HG03103 (cell line): ENCODE measurements around the gene NPC2.

Source experiments
- ATAC-seq: cut with Tn5 transposase; IDR thresholded peaks from one replicate; pipeline ENCODE4 v1.9.1; 2021; ENCODE audit warnings: low read depth; ENCODE audit not compliant: unreplicated experiment

NPC2 gene

GRCh38 chr14:74504412-74504811 lies 11.3 kb upstream of the NPC2 start:
- no peak for ATAC-seq

- no peak for ATAC-seq
Measured at GRCh38 chr14:74503938-74504335, 10.8 kb upstream of the NPC2 start.

- no peak for ATAC-seq
Measured at GRCh38 chr14:74503291-74503937, 10.3 kb upstream of the NPC2 start.

GRCh38 chr14:74502236-74503019 lies 9.3 kb upstream of the NPC2 start:
- ATAC-seq = no peak

- no peak for ATAC-seq
Measured at GRCh38 chr14:74501691-74502090, 8.6 kb upstream of the NPC2 start.

- ATAC-seq = no peak
Measured at GRCh38 chr14:74501135-74501614, 8.1 kb upstream of the NPC2 start.

- ATAC-seq = no peak
Measured at GRCh38 chr14:74500417-74501134, 7.5 kb upstream of the NPC2 start.

- ATAC-seq = no peak
Measured at GRCh38 chr14:74495356-74495755, 2.3 kb upstream of the NPC2 start.

GRCh38 chr14:74493343-74494261 lies 497 bp upstream of the NPC2 start, which contains the start of gene ISCA2:
ISCA2 (plus strand) TSS chr14:74493765; CDS start chr14:74493775, 10 bp downstream.
- peak; percentile 84 for ATAC-seq

GRCh38 chr14:74491956-74492775 lies 939 bp downstream of the NPC2 start:
- no peak for ATAC-seq

- no peak for ATAC-seq
Measured at GRCh38 chr14:74490486-74490885, 2.6 kb downstream of the NPC2 start.

GRCh38 chr14:74488786-74489397 lies 4.2 kb downstream of the NPC2 start:
- ATAC-seq = no peak

- no peak for ATAC-seq
Measured at GRCh38 chr14:74486164-74486563, 6.9 kb downstream of the NPC2 start.

GRCh38 chr14:74483321-74483720 lies 9.8 kb downstream of the NPC2 start:
- ATAC-seq = no peak

GRCh38 chr14:74482571-74482970 lies 10.5 kb downstream of the NPC2 start:
- no peak for ATAC-seq

GRCh38 chr14:74480046-74480445 lies 13.1 kb downstream of the NPC2 start:
- no peak for ATAC-seq

- ATAC-seq = no peak
Measured at GRCh38 chr14:74478996-74479635, 14.0 kb downstream of the NPC2 start.

- no peak for ATAC-seq
Measured at GRCh38 chr14:74476607-74477006, 16.5 kb downstream of the NPC2 start.
